ENCODE data around the gene CCDC97.
A peak's percentile ranks its signal among the peaks of the same experiment; 100 is the strongest.
"Not testable (repeated sequence)": the region's sequence is repeated elsewhere in the genome, so short reads cannot be mapped to it uniquely, and the experiment has no call there.

Gene CCDC97

DNA sequence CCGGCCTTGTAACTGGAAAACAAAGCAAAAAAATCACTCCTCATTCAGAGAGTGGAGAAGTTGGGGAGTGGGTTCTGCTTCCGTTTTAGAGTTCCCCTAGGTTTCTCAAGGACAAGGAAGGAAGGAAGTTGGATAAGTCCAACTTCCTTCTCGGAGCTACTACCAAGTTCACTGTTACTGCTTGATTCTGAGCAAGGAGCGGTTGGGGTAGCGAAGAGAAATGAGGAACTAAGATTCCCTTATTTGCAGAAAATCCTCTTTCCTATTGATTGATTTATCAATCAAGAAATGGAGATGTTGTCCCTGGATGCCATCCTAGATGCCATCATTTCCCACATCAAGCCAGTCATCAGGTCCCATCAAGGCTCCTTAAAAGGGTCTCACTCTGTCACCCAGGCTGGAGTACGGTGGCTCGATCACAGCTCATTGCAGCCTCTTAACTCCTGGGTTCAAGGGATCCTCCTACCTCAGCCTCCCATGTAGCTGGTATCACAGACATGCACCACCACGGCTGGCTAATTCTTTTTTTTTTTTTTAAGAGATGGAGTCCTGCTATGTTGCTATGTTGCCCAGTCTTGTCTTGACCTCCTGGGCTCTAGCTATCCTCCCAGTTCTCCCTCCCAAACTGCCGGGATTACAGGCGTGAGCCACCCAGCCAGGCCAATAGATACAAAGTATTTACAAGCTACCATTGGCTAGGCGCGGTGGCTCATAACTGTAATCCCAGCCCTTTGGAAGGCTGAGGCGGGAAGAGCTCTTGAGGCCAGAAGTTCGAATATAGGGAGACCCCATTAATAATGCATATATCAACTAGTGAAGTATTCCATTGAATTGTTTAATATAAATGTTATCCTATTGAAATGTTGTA lies 54.8 kb downstream of the CCDC97 start:
- ChIA-PET CTCF (interaction anchor here (0.5 to 1.6 kb wide), 5 partner anchors 9 to 64 kb away, joined by 3 to 6 read pairs (median 3); no protein-coding TSS in a partner anchor), POLR2A (ENCODE audit: low non-redundant PET) (interaction anchor here (1.0 to 1.6 kb wide), 3 partner anchors 10 to 21 kb away, joined by 3 to 9 read pairs (median 4); no protein-coding TSS in a partner anchor)
- DNase-seq (ENCODE audit: low spot score), result no peak
- TF ChIP-seq, protein P1, sequence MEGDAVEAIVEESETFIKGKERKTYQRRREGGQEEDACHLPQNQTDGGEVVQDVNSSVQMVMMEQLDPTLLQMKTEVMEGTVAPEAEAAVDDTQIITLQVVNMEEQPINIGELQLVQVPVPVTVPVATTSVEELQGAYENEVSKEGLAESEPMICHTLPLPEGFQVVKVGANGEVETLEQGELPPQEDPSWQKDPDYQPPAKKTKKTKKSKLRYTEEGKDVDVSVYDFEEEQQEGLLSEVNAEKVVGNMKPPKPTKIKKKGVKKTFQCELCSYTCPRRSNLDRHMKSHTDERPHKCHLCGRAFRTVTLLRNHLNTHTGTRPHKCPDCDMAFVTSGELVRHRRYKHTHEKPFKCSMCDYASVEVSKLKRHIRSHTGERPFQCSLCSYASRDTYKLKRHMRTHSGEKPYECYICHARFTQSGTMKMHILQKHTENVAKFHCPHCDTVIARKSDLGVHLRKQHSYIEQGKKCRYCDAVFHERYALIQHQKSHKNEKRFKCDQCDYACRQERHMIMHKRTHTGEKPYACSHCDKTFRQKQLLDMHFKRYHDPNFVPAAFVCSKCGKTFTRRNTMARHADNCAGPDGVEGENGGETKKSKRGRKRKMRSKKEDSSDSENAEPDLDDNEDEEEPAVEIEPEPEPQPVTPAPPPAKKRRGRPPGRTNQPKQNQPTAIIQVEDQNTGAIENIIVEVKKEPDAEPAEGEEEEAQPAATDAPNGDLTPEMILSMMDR (conservative IDR thresholded peaks at IDR 0.05; ENCODE audit: low read depth), result no peak
- peak overlapping the region; percentile 98 for H3K27ac ChIP-seq

DNA sequence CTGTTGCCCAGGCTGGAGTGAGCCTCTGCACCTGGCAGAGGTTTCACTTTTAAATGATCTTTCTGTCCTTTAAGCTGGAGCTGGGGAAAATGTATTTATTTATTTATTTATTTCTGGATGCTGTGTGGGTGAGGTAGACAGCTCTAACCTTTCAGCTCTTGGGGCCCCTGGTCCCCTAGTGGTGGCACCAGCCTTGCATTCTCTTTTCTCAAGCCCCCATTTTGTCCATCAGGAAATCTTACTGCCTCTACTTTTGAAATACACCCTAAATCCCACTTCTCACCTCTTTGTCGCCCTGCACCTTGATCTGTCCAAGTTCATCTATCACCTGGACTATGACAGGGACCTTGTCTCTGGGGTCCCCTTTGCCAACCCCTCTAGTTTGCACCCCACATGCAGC lies 56.1 kb downstream of the CCDC97 start:
- POLR2A ChIA-PET (ENCODE audit: low non-redundant PET), result no interaction called here
- no peak for DNase-seq (ENCODE audit: low spot score)
- CTCF ChIA-PET, result interaction anchor here (1.2 kb wide), 1 partner anchor 10 kb away, joined by 5 read pairs; no protein-coding TSS in a partner anchor

DNA sequence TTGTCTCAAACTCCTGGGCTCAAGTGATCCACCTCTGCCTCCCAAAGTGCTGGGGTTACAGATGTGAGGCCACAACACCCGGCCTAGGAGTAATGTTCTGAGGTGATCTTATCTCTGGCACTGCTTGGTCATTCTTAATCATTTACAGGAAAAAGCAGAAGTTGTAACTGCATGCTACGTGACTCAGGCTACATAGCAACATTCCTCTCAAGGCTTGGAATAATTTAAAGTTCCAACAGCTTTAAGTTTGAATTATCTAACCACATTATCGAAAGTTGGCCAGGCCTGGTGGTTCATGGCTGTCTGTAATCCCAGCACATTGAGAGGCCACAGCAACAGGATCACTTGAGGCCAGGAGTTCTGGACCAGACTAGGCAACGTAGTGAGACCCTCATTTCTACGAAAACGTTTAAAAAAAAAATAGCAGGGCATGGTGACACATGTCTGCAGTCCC lies 57.9 kb downstream of the CCDC97 start:
- ChIA-PET POLR2A (ENCODE audit: low non-redundant PET) (no interaction called here), CTCF (interaction anchor here (0.7 kb wide), 1 partner anchor 24 kb away, joined by 3 read pairs; no protein-coding TSS in a partner anchor)
- peak overlapping the region; percentile 92 for H3K27ac ChIP-seq
- DNase-seq (ENCODE audit: low spot score), result peak; percentile 54
- TF ChIP-seq, protein P1 (conservative IDR thresholded peaks at IDR 0.05; ENCODE audit: low read depth), result no peak

More for the DNA sequence above, 56.1 kb downstream of the CCDC97 start:
- peak overlapping the region; percentile 92 for H3K27ac ChIP-seq
- TF ChIP-seq, protein P1 (conservative IDR thresholded peaks at IDR 0.05; ENCODE audit: low read depth), result no peak

DNA sequence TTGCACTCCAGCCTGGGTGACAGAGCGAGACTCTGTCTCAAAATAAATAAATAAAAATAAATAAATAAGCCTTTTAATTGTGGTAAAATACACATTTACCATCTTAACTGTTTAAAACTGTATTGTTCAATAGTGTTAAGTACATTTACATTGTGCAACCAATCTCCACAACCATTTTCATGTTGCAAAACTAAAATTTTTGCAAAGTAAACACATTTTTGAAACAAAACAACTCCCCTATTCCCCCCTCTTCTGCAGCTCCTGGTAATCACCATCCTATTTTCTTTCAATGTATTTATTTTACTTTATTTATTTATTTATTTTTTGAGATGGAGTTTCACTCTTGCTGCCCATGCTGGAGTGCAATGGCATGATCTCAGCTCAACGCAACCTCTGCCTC lies 59.8 kb downstream of the CCDC97 start:
- ChIA-PET POLR2A (ENCODE audit: low non-redundant PET) (no interaction called here), CTCF (no interaction called here)
- no peak overlapping the region; the same call in 1 of the 2 replicates for H3K27ac ChIP-seq
- no peak for DNase-seq (ENCODE audit: low spot score)
- TF ChIP-seq, protein P1 (conservative IDR thresholded peaks at IDR 0.05; ENCODE audit: low read depth), result no peak

DNA sequence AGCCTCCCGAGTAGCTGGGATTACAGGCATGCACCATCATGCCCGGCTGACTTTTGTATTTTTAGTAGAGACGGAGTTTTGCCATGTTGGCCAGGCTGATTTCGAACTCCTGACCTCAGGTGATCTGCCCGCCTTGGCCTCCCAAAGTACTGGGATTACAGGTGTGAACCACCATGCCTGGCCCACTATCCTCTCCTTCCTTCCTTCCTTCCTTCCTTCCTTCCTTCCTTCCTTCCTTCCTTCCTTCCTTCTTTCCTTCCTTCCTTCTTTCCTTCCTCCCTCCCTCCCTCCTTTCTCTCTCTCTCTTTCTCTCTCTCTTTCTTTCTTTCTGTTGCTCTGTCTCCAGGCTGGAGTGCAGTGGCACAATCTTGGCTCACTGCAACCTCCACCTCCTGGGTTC lies 61.1 kb downstream of the CCDC97 start:
- CTCF ChIA-PET; DNase-seq (ENCODE audit: low spot score): not testable (repeated sequence)
- POLR2A ChIA-PET (ENCODE audit: low non-redundant PET), result interaction anchor here (0.6 kb wide), 1 partner anchor 13 kb away, joined by 3 read pairs; no protein-coding TSS in a partner anchor
- peak overlapping the region; percentile 50 for H3K27ac ChIP-seq

DNA sequence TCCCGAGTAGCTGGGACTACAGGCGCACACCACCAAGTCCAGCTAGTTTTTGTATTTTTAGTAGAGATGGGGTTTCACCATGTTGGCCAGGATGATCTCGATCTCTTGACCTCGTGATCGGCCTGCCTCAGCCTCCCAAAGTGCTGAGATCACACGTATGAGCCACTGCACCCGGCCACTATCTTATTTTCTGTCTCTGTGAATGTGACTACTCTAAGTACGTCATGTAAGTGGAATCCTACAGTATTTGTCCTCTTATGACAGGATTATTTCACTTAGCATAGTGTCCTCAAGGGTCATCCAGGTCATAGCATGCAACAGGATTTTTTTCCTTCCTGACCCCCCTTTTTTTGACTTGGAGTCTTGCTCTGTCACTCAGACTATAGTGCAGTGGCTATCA lies 61.6 kb downstream of the CCDC97 start:
- no peak for DNase-seq (ENCODE audit: low spot score)
- TF ChIP-seq, protein P1 (conservative IDR thresholded peaks at IDR 0.05; ENCODE audit: low read depth), result no peak
- H3K27ac ChIP-seq, result peak overlapping the region; percentile 50
- ChIA-PET CTCF (no interaction called here), POLR2A (ENCODE audit: low non-redundant PET) (no interaction called here)

DNA sequence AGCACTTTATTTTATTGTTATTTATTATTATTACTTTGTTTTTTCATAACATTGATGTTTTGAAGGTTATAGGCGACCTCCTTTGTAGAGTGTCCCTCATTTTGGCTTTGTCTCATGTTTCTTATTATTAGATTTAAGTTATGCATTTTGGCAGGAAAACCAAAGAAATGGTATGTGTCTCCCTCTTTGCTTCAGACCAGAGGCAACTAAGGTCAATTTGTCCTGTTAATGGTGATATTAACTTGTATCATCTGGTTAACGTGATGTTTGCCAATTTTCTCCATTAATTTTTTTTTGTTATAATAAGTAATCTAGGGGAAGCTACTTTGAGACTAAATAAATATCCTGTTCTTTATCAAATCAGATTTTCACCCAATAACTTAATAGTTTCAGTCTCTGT lies 62.5 kb downstream of the CCDC97 start:
- TF ChIP-seq, protein P1 (conservative IDR thresholded peaks at IDR 0.05; ENCODE audit: low read depth), result no peak
- CTCF ChIA-PET, result no interaction called here
- H3K27ac ChIP-seq, result 0 out of 2 replicates have a peak overlapping the region, but pooled peaks have one; percentile 7
- no peak for DNase-seq (ENCODE audit: low spot score)
- POLR2A ChIA-PET (ENCODE audit: low non-redundant PET), result no interaction called here
